ENCODE results near the gene SMG9. TPM values are rescaled to one million over a fixed set of nuclear protein-coding genes. Genes with fewer than 3 reads are reported as not detected.
A peak's percentile ranks its signal among the peaks of the same experiment; 100 is the strongest.

SMG9 gene
- total RNA-seq, 1 donor from 2014 or later, result 44.7 TPM

- intact Hi-C loops (cut with DNase I), result no loop called here
- H3K36me3 ChIP-seq, result no peaks in the 10 kb centered on the region
- TF ChIP-seq, protein P1, sequence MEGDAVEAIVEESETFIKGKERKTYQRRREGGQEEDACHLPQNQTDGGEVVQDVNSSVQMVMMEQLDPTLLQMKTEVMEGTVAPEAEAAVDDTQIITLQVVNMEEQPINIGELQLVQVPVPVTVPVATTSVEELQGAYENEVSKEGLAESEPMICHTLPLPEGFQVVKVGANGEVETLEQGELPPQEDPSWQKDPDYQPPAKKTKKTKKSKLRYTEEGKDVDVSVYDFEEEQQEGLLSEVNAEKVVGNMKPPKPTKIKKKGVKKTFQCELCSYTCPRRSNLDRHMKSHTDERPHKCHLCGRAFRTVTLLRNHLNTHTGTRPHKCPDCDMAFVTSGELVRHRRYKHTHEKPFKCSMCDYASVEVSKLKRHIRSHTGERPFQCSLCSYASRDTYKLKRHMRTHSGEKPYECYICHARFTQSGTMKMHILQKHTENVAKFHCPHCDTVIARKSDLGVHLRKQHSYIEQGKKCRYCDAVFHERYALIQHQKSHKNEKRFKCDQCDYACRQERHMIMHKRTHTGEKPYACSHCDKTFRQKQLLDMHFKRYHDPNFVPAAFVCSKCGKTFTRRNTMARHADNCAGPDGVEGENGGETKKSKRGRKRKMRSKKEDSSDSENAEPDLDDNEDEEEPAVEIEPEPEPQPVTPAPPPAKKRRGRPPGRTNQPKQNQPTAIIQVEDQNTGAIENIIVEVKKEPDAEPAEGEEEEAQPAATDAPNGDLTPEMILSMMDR (IDR thresholded peaks at IDR 0.05), result no peak
- H3K4me3 ChIP-seq, result no peak overlapping the region
- DNase-seq, result no peak
- peaks cover 4% of the 10 kb centered on the region for H3K27me3 ChIP-seq
- peaks cover 5% of the 10 kb centered on the region for H3K4me1 ChIP-seq
- peak; percentile 47 for ATAC-seq
- no peaks in the 10 kb centered on the region for H3K9me3 ChIP-seq
- H3K27ac ChIP-seq, result no peak overlapping the region
Measured at GRCh38 chr19:43789029-43789428, 34.3 kb upstream of the SMG9 start.

- DNase-seq, result no peak
- H3K27ac ChIP-seq, result no peak overlapping the region
- intact Hi-C loops (cut with DNase I), result no loop called here
- no peak for ATAC-seq
- TF ChIP-seq, protein P1 (IDR thresholded peaks at IDR 0.05), result no peak
- no peaks in the 10 kb centered on the region for H3K9me3 ChIP-seq
- H3K4me3 ChIP-seq, result no peak overlapping the region
- H3K36me3 ChIP-seq, result no peaks in the 10 kb centered on the region
- H3K27me3 ChIP-seq, result peaks cover 3% of the 10 kb centered on the region
- peaks cover 5% of the 10 kb centered on the region for H3K4me1 ChIP-seq
Measured at GRCh38 chr19:43786665-43787064, 31.9 kb upstream of the SMG9 start.

DNA sequence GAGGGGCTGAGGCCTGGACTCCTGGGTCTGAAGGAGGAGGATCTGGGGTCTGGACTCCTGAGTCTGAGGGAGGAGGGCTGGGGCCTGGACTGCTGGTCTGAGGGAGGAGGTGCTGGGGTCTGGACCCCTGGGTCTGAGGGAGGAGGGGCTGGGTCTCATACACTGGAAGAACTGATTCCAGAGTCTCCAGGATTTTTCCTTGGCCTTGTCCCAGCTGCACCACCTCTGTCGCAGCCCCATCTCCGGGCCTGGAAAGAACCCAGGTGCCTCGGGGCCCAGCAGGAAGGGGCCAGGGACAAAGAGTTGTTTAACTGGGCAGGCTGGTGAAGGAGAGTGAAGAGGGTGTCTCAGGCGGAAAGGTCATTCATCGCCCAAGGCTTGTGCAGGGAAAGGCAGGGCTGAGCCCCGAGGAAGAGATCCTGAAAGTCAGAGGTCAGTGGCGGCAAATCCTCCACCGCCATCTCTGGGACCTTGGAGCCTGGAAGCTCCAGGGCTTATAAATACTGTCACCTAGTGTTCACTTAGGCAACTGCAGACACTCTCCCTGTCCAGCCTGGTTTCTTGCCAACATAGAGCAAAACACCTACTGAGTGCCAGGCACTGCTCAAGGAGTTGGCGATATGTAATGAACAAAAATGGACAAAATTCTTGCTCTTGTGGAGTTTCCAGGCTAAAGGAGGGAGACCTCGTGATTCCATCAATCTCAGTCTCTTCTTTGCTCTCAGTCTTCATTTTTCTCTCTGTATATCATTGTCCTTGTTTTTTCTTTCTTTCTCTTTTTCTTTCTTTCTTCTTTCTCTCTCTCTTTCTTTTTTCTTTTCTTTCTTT lies 30.4 kb upstream of the SMG9 start:
- DNase-seq (peak; percentile 70), ATAC-seq (peak; percentile 92)
- Histone ChIP-seq H3K27me3 (peaks cover 8% of the 10 kb centered on the region), H3K27ac (no peak overlapping the region), H3K4me3 (no peak overlapping the region), H3K36me3 (no peaks in the 10 kb centered on the region), H3K9me3 (no peaks in the 10 kb centered on the region), H3K4me1 (peaks cover 5% of the 10 kb centered on the region)
- TF ChIP-seq, protein P1 (IDR thresholded peaks at IDR 0.05), result peak; percentile 99
- intact Hi-C loops (cut with DNase I), result no loop called here

DNA sequence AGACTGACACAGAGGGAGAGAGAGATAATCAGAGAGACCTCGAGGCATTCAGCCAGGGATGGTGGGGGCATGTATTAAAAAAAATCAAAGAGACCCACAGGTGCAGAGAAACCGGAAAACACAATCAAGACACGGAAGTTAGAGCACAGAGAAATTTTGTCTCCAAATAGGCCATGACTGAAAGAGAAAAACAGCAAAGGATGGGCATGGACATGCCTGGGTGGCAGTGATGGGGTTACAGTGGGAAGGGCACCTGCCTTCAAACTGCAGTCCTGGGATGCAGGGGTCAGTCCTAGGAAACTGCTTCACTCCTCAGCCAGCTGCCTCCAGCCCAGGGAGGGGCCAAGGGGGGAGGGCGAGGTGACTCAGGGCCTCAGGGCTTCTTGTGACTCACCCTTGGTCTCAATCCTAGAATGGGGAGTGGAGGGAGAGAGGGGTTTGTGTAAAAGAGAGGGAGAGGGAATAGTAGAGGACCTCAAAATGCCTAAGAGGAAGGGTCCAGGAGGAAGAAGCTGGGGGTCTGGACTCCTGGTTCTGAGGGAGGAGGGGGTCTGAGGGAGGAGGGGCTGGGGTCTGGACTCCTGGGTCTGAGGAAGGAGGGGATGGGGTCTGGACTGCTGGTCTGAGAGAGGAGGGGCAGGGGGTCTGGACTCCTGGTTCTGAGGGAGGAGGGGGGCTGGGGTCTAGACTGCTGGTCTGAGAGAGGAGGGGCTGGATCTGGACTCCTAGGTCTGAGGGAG lies 29.6 kb upstream of the SMG9 start:
- Histone ChIP-seq H3K27ac (no peak overlapping the region), H3K36me3 (no peaks in the 10 kb centered on the region), H3K4me3 (no peak overlapping the region), H3K27me3 (peaks cover 8% of the 10 kb centered on the region), H3K9me3 (no peaks in the 10 kb centered on the region), H3K4me1 (peaks cover 5% of the 10 kb centered on the region)
- intact Hi-C loops (cut with DNase I), result no loop called here
- no peak for DNase-seq
- TF ChIP-seq, protein P1 (IDR thresholded peaks at IDR 0.05), result no peak
- ATAC-seq, result peak; percentile 45

DNA sequence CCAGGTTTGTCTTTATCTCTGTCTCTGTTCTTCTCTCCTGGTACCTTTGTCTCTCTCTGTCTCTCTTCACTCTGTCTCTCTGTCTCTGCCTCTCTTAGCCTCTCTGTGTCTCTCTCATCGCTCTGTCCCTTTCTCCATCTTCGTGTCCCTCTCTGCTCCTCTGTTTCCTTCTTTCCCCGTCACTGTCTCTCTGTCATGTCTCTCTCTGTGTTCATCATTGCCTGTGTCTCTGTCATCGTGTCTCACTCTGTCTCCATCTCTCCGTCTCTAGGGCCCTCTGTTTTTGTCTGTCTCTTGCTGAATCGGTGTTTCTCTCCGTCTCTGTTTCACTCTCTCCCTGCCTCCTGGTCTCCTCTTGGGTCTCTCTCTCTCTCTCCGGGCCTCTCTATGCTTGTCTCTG lies 28.9 kb upstream of the SMG9 start:
- DNase-seq (no peak), ATAC-seq (no peak)
- no peaks in the 10 kb centered on the region for H3K36me3 ChIP-seq
- TF ChIP-seq, protein P1 (IDR thresholded peaks at IDR 0.05), result no peak
- no peak overlapping the region for H3K4me3 ChIP-seq
- no peaks in the 10 kb centered on the region for H3K9me3 ChIP-seq
- H3K27me3 ChIP-seq, result peaks cover 8% of the 10 kb centered on the region
- no peak overlapping the region for H3K27ac ChIP-seq
- intact Hi-C loops (cut with DNase I), result no loop called here
- peaks cover 9% of the 10 kb centered on the region for H3K4me1 ChIP-seq

All from upper lobe of right lung (tissue), 1 donor.